Measurements from ENCODE around the gene TLR5. TPM values are rescaled to one million over a fixed set of nuclear protein-coding genes. Genes with fewer than 3 reads are reported as not detected.

The TLR5 gene
- total RNA-seq, 1 donor from 2014 or later = 0.86 TPM

GRCh38 chr1:223074445-223075300, 68.4 kb downstream of the TLR5 start:
- intact Hi-C loops (cut with micrococcal nuclease) = no loop called here

GRCh38 chr1:223068900-223069665, 74.0 kb downstream of the TLR5 start:
- intact Hi-C loops (cut with micrococcal nuclease) = no loop called here

GRCh38 chr1:223067914-223068313, 75.1 kb downstream of the TLR5 start:
- intact Hi-C loops (cut with micrococcal nuclease) = no loop called here

- intact Hi-C loops (cut with micrococcal nuclease) = no loop called here
These were observed 76.6 kb downstream of the TLR5 start for GRCh38 chr1:223066415-223066814.

- intact Hi-C loops (cut with micrococcal nuclease) = no loop called here
These were observed 80.9 kb downstream of the TLR5 start for GRCh38 chr1:223062177-223062576.

- intact Hi-C loops (cut with micrococcal nuclease) = no loop called here
These were observed 83.5 kb downstream of the TLR5 start for GRCh38 chr1:223059526-223059925.

Other genes starting within 250 kb of the TLR5 start
- gene SUSD4, start 220.9 kb upstream of the TLR5 start, total RNA-seq = 1.7 and 2.4 TPM in 2 replicates